Heart left ventricle (tissue), 13 donors: Measurements from ENCODE around the gene KRT20.

Experiments used
- CTCF ChIP-seq, 12 donors: fragments of 200-600 bp; sonication (generic) in 4 of 12; IDR thresholded peaks; one replicate each; pipeline versions ENCODE4 v1.5.0 to v1.8.0; 2018 to 2022; ENCODE audit warnings: antibody characterized with exemption in 12 of 12, mild to moderate bottlenecking in 5 of 12
- POLR2A ChIP-seq, 2 donors: fragments of 450-650 bp; IDR thresholded peaks; one replicate each; pipeline ENCODE4 v1.6.1; 2017; ENCODE audit warnings: antibody characterized with exemption in 2 of 2, mild to moderate bottlenecking in 2 of 2, moderate library complexity in 2 of 2
- donor health status: ischemic (EF 13 %, LVEDD 7.1; RV severe dilation, severe dysfunction).
- donor health status: DM: no; HTN: yes; CAD: no.
- donor health status: DM: no; HTN: no; CAD: no.
- donor health status: ischemic (EF 25% LVEDD 6.9; RV normal size, moderate dysfunction).
- donor health status: ischemic (EF 25% LVEDD 5.7; RV mildly dilated, moderate dysfunction).
- donor health status: ischemic (EF 35%, LVEDD 5.7; RV mildly dilated, moderate dysfunction).
- donor health status: nonischemic (EF 11% LVEDD 7.7; RV severe dilation, severe dysfunction).
- donor health status: DM: yes; HTN: yes; CAD: no.
- donor health status: PGD.
- donor health status: ischemic (EF 29% LVEDD 5.4; RV normal size, mild dysfunction).
- donor health status: nonischemic (EF 23%, LVEDD 6.1; RV moderate dilation, normal function).

GRCh38 chr17:40839194-40839593 lies 45.8 kb downstream of the KRT20 start:
- TF ChIP-seq POLR2A (IDR thresholded peaks at IDR 0.05) (no peak), CTCF (IDR thresholded peaks at IDR 0.05) (no peak)
